K562 (cell line): ENCODE results near the gene TRIP10. TPM values are rescaled to one million over a fixed set of nuclear protein-coding genes. Genes with fewer than 3 reads are reported as not detected.

Experiments
- CBX5 ChIP-seq: IDR thresholded peaks from 2 replicates; pipeline ENCODE4 v1.6.1; 2014; ENCODE audit warnings: low read depth, borderline replicate concordance
- FOS ChIP-seq: IDR thresholded peaks from 3 replicates; pipeline ENCODE4 v1.6.1; 2011; ENCODE audit not compliant: insufficient read length; ENCODE audit errors: extremely low read depth
- FOXK1 ChIP-seq: sonication (generic); formaldehyde crosslinking; IDR thresholded peaks from 2 replicates; pipeline ENCODE4 v1.8.0; 2022; ENCODE audit warnings: missing genetic modification reagents, mild to moderate bottlenecking, borderline replicate concordance
- GABPA ChIP-seq: fragments of 200-800 bp; sonication (Bioruptor generic); conservative IDR thresholded peaks from 2 replicates; pipeline ENCODE4 v1.6.1; 2016; ENCODE audit warnings: low read depth, missing genetic modification characterization, missing compliant biosample characterization
- MTF1 ChIP-seq: fragments of 250-450 bp; sonication (Bioruptor Pico); IDR thresholded peaks from 2 replicates; pipeline ENCODE4 v1.9.0; 2021; ENCODE audit warnings: moderate library complexity, mild to moderate bottlenecking, inconsistent platforms, borderline replicate concordance
- NONO ChIP-seq, 2 experiments: fragments of 200-400 bp in 1 of 2; fragments of 450-650 bp in 1 of 2; formaldehyde crosslinking in 1 of 2; IDR thresholded peaks; 2 replicates each; pipeline ENCODE4 v1.6.1; 2017; ENCODE audit warnings: low read depth in 2 of 2, mild to moderate bottlenecking in 2 of 2, moderate library complexity in 2 of 2, low read length in 1 of 2
- RAD51 ChIP-seq: fragments of 450-650 bp; IDR thresholded peaks from 2 replicates; pipeline ENCODE4 v1.7.1; 2016; ENCODE audit warnings: low read depth, mild to moderate bottlenecking, borderline replicate concordance
- STAT5B ChIP-seq: fragments of 250-450 bp; sonication (Bioruptor Pico); IDR thresholded peaks from 2 replicates; pipeline ENCODE4 v1.8.0; 2021; ENCODE audit warnings: mild to moderate bottlenecking, inconsistent platforms
- SUPT5H ChIP-seq: fragments of 450-650 bp; IDR thresholded peaks from 2 replicates; pipeline ENCODE4 v1.6.1; 2016
- TCFL5 ChIP-seq: fragments of 250-450 bp; sonication (Bioruptor Pico); conservative IDR thresholded peaks from 2 replicates; pipeline ENCODE4 v1.6.1; 2021; ENCODE audit warnings: mild to moderate bottlenecking, moderate library complexity, matching md5 sums
- ZBED1 ChIP-seq: IDR thresholded peaks from 2 replicates; pipeline ENCODE4 v1.6.1; 2014
- ZNF224 ChIP-seq: sonication (generic); formaldehyde crosslinking; IDR thresholded peaks from 2 replicates; pipeline ENCODE4 v1.8.0; 2022; ENCODE audit warnings: mild to moderate bottlenecking, missing genetic modification reagents
- ZNF24 ChIP-seq: fragments of 450-650 bp; IDR thresholded peaks from 2 replicates; pipeline ENCODE4 v1.6.1; 2016
- ZNF384 ChIP-seq: IDR thresholded peaks from 2 replicates; pipeline ENCODE4 v1.6.1; 2012; ENCODE audit warnings: low read depth, low read length, improper control_type of control experiment
- ZNF717 ChIP-seq: fragments of 250-450 bp; sonication (Bioruptor Pico); IDR thresholded peaks from 2 replicates; pipeline ENCODE4 v1.5.0; 2021
- ZNF778 ChIP-seq: fragments of 450-650 bp; formaldehyde crosslinking; IDR thresholded peaks from 2 replicates; pipeline ENCODE4 v1.4.0; 2020; ENCODE audit warnings: mild to moderate bottlenecking, moderate library complexity
- polyA plus RNA-seq, 8 experiments: library from polyadenylated mRNA; depleted of rRNA in 4 of 8; stranded (reverse) in 5 of 8; unstranded in 3 of 8; fragments of >200 nt; fragmentation: Nextera tagmentation in 2 of 8; fragmentation: Illumina TruSeq in 1 of 8; extraction: Ambion mirVana in 2 of 8; extraction: Trizol in 1 of 8; gene quantifications; 2 replicates each; pipeline versions ENCODE4 v1.2.1 to v1.2.3, GENCODE V29; 2011 to 2014; ENCODE audit warnings: inconsistent platforms in 1 of 8, missing spikeins in 1 of 8
- total RNA-seq, 7 experiments: library from RNA; depleted of rRNA in 6 of 7; stranded (reverse); fragments of >200 nt in 6 of 7; fragmentation: Illumina TruSeq in 2 of 7; extraction: Trizol in 2 of 7; gene quantifications; 2 replicates each; pipeline versions ENCODE4 v1.2.1 to v1.2.3, GENCODE V29; 2011 to 2021; ENCODE audit warnings: low replicate concordance in 1 of 7
- TF ChIP-seq, protein P1 (sequence below), 2 experiments: fragments of 450-650 bp; conservative IDR thresholded peaks; 2 replicates each; pipeline ENCODE4 v1.6.1; 2017; ENCODE audit warnings: mild to moderate bottlenecking in 2 of 2, moderate library complexity in 2 of 2
- TF ChIP-seq, protein P2 (sequence below): fragments of 250-450 bp; sonication (Bioruptor Pico); IDR thresholded peaks from 2 replicates; pipeline ENCODE4 v1.9.0; 2021; ENCODE audit warnings: mild to moderate bottlenecking
- TF ChIP-seq, protein P3 (sequence below): sonication (generic); formaldehyde crosslinking; IDR thresholded peaks from 2 replicates; pipeline ENCODE4 v1.8.0; 2022; ENCODE audit warnings: missing genetic modification reagents, mild to moderate bottlenecking, moderate library complexity, borderline replicate concordance
- TF ChIP-seq, protein P4 (sequence below): IDR thresholded peaks from 3 replicates; pipeline ENCODE4 v1.6.1; 2011; ENCODE audit warnings: borderline replicate concordance, mild to moderate bottlenecking; ENCODE audit not compliant: insufficient read length, insufficient read depth
- TF ChIP-seq, protein P5 (sequence below): fragments of 250-450 bp; sonication (Bioruptor Pico); IDR thresholded peaks from 2 replicates; pipeline ENCODE4 v1.8.0; 2021; ENCODE audit warnings: moderate library complexity, mild to moderate bottlenecking, inconsistent platforms
- TF ChIP-seq, protein P6 (sequence below): sonication (generic); formaldehyde crosslinking; IDR thresholded peaks from 2 replicates; pipeline ENCODE4 v1.8.1; 2022; ENCODE audit warnings: missing genetic modification reagents

TRIP10 gene
- total and polyA plus RNA-seq, 9 of the 15 experiments (the other 6 are each of a cell fraction or from before 2014, with no cell fraction given) = 1.2 to 66.8 (median 36.1) TPM

DNA sequence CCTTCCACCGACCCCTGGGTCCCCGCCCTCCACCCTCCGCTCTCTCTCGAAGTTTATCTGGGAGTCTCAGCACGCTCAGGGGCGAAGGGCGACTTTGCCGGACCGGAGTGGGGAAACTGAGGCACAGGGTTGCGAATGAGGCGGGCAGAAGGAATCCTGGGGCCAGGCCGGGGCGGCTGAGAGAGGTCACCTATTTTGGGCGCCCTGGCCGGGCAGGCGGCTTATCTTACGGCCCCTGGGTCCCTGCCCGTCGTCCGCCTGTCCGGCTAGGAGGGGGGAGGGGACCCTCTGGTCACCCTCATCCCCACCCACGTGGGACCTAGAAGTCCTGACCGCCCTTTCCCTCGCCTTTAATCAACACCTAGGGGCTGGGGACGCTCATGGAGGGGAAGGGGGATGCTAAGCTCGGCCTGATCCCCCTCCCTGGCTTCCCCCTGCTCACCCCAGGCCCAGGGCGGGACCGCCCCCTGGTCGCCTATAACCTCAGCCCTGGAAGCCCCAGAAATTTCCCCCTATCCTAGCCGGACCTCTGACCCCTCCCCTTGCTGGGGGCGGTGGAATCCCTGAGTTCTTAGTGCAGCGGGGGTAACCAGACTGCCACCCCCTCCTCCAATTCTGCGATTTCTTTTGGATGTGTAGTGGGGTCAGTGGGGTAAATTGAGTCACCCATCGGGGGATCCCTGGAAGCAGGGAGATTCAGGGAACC lies 556 bp downstream of the TRIP10 start (continued):
- TF ChIP-seq, protein P1, sequence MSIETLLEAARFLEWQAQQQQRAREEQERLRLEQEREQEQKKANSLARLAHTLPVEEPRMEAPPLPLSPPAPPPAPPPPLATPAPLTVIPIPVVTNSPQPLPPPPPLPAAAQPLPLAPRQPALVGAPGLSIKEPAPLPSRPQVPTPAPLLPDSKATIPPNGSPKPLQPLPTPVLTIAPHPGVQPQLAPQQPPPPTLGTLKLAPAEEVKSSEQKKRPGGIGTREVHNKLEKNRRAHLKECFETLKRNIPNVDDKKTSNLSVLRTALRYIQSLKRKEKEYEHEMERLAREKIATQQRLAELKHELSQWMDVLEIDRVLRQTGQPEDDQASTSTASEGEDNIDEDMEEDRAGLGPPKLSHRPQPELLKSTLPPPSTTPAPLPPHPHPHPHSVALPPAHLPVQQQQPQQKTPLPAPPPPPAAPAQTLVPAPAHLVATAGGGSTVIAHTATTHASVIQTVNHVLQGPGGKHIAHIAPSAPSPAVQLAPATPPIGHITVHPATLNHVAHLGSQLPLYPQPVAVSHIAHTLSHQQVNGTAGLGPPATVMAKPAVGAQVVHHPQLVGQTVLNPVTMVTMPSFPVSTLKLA (conservative IDR thresholded peaks at IDR 0.05) = peak; percentile 81 to 91
- TF ChIP-seq, protein P2, sequence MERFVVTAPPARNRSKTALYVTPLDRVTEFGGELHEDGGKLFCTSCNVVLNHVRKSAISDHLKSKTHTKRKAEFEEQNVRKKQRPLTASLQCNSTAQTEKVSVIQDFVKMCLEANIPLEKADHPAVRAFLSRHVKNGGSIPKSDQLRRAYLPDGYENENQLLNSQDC = no peak
- TF ChIP-seq, protein P3, sequence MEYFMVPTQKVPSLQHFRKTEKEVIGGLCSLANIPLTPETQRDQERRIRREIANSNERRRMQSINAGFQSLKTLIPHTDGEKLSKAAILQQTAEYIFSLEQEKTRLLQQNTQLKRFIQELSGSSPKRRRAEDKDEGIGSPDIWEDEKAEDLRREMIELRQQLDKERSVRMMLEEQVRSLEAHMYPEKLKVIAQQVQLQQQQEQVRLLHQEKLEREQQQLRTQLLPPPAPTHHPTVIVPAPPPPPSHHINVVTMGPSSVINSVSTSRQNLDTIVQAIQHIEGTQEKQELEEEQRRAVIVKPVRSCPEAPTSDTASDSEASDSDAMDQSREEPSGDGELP (CRISPR knock-in tag) = peak; percentile 58; the same call in 1 of the 2 replicates
- TF ChIP-seq ZNF384 = no peak
- TF ChIP-seq GABPA (tag) = no peak
- TF ChIP-seq SUPT5H = no peak
- no peak for TF ChIP-seq FOXK1 (CRISPR knock-in tag)
- TF ChIP-seq MTF1 (CRISPR knock-in tag) = no peak
- TF ChIP-seq TCFL5 = no peak
- TF ChIP-seq ZNF717 (CRISPR knock-in tag) = no peak
- no peak for TF ChIP-seq ZNF24
- no peak for TF ChIP-seq ZNF224 (CRISPR knock-in tag)
- 0 out of 4 replicates have a peak, but pooled peaks of 1 of the 2 experiments have one; percentile 43 for TF ChIP-seq NONO (IDR thresholded peaks at IDR 0.05; ENCODE audit: low read depth in 2 of 2, low read length in 1 of 2)
- TF ChIP-seq RAD51 = peak; percentile 19; the same call in 1 of the 2 replicates
- TF ChIP-seq, protein P4, sequence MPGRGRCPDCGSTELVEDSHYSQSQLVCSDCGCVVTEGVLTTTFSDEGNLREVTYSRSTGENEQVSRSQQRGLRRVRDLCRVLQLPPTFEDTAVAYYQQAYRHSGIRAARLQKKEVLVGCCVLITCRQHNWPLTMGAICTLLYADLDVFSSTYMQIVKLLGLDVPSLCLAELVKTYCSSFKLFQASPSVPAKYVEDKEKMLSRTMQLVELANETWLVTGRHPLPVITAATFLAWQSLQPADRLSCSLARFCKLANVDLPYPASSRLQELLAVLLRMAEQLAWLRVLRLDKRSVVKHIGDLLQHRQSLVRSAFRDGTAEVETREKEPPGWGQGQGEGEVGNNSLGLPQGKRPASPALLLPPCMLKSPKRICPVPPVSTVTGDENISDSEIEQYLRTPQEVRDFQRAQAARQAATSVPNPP = no peak
- no peak for TF ChIP-seq ZBED1
- no peak for TF ChIP-seq FOS
- no peak for TF ChIP-seq STAT5B
- TF ChIP-seq CBX5 = no peak
- TF ChIP-seq, protein P5, sequence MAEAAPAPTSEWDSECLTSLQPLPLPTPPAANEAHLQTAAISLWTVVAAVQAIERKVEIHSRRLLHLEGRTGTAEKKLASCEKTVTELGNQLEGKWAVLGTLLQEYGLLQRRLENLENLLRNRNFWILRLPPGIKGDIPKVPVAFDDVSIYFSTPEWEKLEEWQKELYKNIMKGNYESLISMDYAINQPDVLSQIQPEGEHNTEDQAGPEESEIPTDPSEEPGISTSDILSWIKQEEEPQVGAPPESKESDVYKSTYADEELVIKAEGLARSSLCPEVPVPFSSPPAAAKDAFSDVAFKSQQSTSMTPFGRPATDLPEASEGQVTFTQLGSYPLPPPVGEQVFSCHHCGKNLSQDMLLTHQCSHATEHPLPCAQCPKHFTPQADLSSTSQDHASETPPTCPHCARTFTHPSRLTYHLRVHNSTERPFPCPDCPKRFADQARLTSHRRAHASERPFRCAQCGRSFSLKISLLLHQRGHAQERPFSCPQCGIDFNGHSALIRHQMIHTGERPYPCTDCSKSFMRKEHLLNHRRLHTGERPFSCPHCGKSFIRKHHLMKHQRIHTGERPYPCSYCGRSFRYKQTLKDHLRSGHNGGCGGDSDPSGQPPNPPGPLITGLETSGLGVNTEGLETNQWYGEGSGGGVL (CRISPR knock-in tag) = no peak
- TF ChIP-seq, protein P6, sequence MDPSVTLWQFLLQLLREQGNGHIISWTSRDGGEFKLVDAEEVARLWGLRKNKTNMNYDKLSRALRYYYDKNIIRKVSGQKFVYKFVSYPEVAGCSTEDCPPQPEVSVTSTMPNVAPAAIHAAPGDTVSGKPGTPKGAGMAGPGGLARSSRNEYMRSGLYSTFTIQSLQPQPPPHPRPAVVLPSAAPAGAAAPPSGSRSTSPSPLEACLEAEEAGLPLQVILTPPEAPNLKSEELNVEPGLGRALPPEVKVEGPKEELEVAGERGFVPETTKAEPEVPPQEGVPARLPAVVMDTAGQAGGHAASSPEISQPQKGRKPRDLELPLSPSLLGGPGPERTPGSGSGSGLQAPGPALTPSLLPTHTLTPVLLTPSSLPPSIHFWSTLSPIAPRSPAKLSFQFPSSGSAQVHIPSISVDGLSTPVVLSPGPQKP (CRISPR knock-in tag) = no peak
- no peak for TF ChIP-seq ZNF778
